HepG2 (cell line): ENCODE data around the gene CASS4. TPM values are rescaled to one million over a fixed set of nuclear protein-coding genes. Genes with fewer than 3 reads are reported as not detected.

ENCODE experiments used
- CBX5 ChIP-seq: sonication (generic); formaldehyde crosslinking; IDR thresholded peaks from 2 replicates; pipeline ENCODE4 v1.4.0; 2020; ENCODE audit warnings: missing genetic modification reagents, borderline replicate concordance
- HOXA9 ChIP-seq: sonication (generic); formaldehyde crosslinking; IDR thresholded peaks from 2 replicates; pipeline ENCODE4 v1.8.1; 2022; ENCODE audit warnings: missing genetic modification reagents, mild to moderate bottlenecking, moderate library complexity, borderline replicate concordance
- JUND ChIP-seq: sonication (generic); formaldehyde crosslinking; IDR thresholded peaks from 2 replicates; pipeline ENCODE4 v1.8.0; 2022; ENCODE audit warnings: mild to moderate bottlenecking, missing genetic modification reagents
- NFE2L1 ChIP-seq: sonication (generic); formaldehyde crosslinking; IDR thresholded peaks from 2 replicates; pipeline ENCODE4 v1.4.0; 2020; ENCODE audit warnings: missing genetic modification reagents, mild to moderate bottlenecking, borderline replicate concordance
- NFKB2 ChIP-seq: sonication (generic); formaldehyde crosslinking; IDR thresholded peaks from 2 replicates; pipeline ENCODE4 v1.4.0; 2020; ENCODE audit warnings: missing genetic modification reagents, borderline replicate concordance
- NFYB ChIP-seq: sonication (generic); formaldehyde crosslinking; IDR thresholded peaks from 2 replicates; pipeline ENCODE4 v1.4.0; 2020; ENCODE audit warnings: missing genetic modification reagents
- NR2F6 ChIP-seq, 2 experiments: IDR thresholded peaks; 2 replicates each; pipeline ENCODE4 v1.6.1; 2016; ENCODE audit warnings: antibody characterized with exemption in 1 of 2, mild to moderate bottlenecking in 1 of 2
- RBFOX2 ChIP-seq: fragments of 200-400 bp; formaldehyde crosslinking; IDR thresholded peaks from 2 replicates; pipeline ENCODE4 v1.6.1; 2017; ENCODE audit warnings: low read depth, mild to moderate bottlenecking, low read length
- RBM22 ChIP-seq: fragments of 200-400 bp; formaldehyde crosslinking; optimal IDR thresholded peaks from 2 replicates; pipeline ENCODE3; 2017; ENCODE audit warnings: mild to moderate bottlenecking, low read length, moderate library complexity
- SMARCE1 ChIP-seq: fragments of 450-650 bp; IDR thresholded peaks from 2 replicates; pipeline ENCODE4 v1.6.1; 2017; ENCODE audit warnings: borderline replicate concordance
- ZBTB1 ChIP-seq: sonication (generic); formaldehyde crosslinking; IDR thresholded peaks from 2 replicates; pipeline ENCODE4 v1.4.0; 2020; ENCODE audit warnings: missing genetic modification reagents, borderline replicate concordance
- ZC3H4 ChIP-seq: sonication (generic); formaldehyde crosslinking; IDR thresholded peaks from 2 replicates; pipeline ENCODE4 v1.4.0; 2020; ENCODE audit warnings: missing genetic modification reagents, borderline replicate concordance
- ZKSCAN8 ChIP-seq: IDR thresholded peaks from 2 replicates; pipeline ENCODE4 v1.6.1; 2016; ENCODE audit warnings: borderline replicate concordance, missing genetic modification reagents, missing compliant biosample characterization
- ZNF703 ChIP-seq: sonication (generic); formaldehyde crosslinking; IDR thresholded peaks from 2 replicates; pipeline ENCODE4 v1.5.1; 2020; ENCODE audit warnings: missing genetic modification reagents, mild to moderate bottlenecking, moderate library complexity, borderline replicate concordance
- ZNF781 ChIP-seq: sonication (generic); formaldehyde crosslinking; IDR thresholded peaks from 2 replicates; pipeline ENCODE4 v1.5.1; 2020; ENCODE audit warnings: borderline replicate concordance, mild to moderate bottlenecking, missing genetic modification reagents; ENCODE audit errors: not compliant biosample characterization
- ZNF790 ChIP-seq: sonication (generic); formaldehyde crosslinking; IDR thresholded peaks from 2 replicates; pipeline ENCODE4 v1.8.0; 2022; ENCODE audit warnings: missing genetic modification reagents, mild to moderate bottlenecking, borderline replicate concordance
- ZNF792 ChIP-seq: IDR thresholded peaks from 2 replicates; pipeline ENCODE4 v1.6.1; 2016
- polyA plus RNA-seq, 8 experiments: library from polyadenylated mRNA; depleted of rRNA in 3 of 8; stranded (reverse) in 7 of 8; unstranded in 1 of 8; fragments of >200 nt; fragmentation: Illumina TruSeq in 4 of 8; extraction: Trizol in 4 of 8; gene quantifications; 2 replicates each; pipeline versions ENCODE4 v1.2.1 to v1.2.3, GENCODE V29; 2011 to 2016; ENCODE audit warnings: low read depth in 4 of 8, missing spikeins in 1 of 8, mixed read lengths in 1 of 8; ENCODE audit not compliant: insufficient read depth in 1 of 8
- total RNA-seq, 5 experiments: library from RNA; depleted of rRNA; stranded (reverse); fragments of >200 nt; fragmentation: Illumina TruSeq; extraction: Trizol; gene quantifications; 2 replicates each; pipeline ENCODE4 v1.2.3, GENCODE V29; 2016; ENCODE audit warnings: low read depth in 1 of 5
- TF ChIP-seq, protein P1 (sequence below): IDR thresholded peaks from 2 replicates; pipeline ENCODE4 v1.6.1; 2016; ENCODE audit warnings: mild to moderate bottlenecking
- TF ChIP-seq, protein P2 (sequence below): IDR thresholded peaks from 2 replicates; pipeline ENCODE4 v1.6.1; 2016; ENCODE audit warnings: missing compliant biosample characterization, missing genetic modification reagents, borderline replicate concordance
- TF ChIP-seq, protein P3 (sequence below): sonication (generic); formaldehyde crosslinking; IDR thresholded peaks from 2 replicates; pipeline ENCODE4 v1.4.0; 2020; ENCODE audit warnings: low read depth, mild to moderate bottlenecking, missing genetic modification reagents
- TF ChIP-seq, protein P4 (sequence below): fragments of 450-650 bp; IDR thresholded peaks from 2 replicates; pipeline ENCODE4 v1.6.1; 2017
- TF ChIP-seq, protein P5 (sequence below): sonication (generic); formaldehyde crosslinking; IDR thresholded peaks from 2 replicates; pipeline ENCODE4 v1.4.0; 2020; ENCODE audit warnings: missing genetic modification reagents
- TF ChIP-seq, protein P6 (sequence below): IDR thresholded peaks from 2 replicates; pipeline ENCODE4 v1.6.1; 2016; ENCODE audit warnings: control low read depth

The CASS4 gene
- total and polyA plus RNA-seq, 2 of the 13 experiments (the other 11 are each of a cell fraction or from before 2014, with no cell fraction given), result 0.17 to 0.49 TPM

DNA sequence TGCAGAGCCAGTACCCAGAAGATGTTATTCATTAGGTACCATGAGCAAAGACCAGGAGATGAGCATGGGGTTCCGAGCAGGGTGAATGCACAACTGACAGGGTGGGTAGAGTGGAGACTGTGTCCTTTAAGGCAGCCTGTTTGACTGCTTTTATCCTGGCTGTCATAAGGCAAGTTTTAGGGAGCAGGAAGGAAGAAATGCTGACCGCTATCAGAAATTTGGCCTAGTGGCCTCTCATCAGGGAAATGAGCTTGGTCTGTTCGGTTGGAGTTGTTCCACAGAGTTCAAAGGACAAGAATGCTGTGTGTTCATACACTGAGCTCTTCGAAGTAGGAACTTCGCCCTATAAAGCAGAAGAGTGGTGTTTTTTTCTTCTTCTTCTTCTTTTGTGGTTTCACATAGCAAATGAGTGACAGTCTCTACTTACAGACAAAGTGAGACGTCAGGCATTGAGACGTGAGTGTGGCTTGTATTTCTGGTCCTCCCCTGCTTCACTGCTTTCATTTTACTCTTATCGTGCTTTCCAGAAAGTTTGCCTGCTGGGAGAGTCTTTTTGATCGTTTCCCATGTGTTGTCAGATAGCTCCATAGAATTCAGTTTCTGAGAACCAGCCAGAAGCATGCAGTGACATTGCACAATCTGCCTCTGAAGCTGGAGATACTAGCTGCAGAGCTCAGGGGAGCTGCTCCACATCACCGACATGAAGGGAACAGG lies at the start of gene CASS4 (continued):
- TF ChIP-seq, protein P1, sequence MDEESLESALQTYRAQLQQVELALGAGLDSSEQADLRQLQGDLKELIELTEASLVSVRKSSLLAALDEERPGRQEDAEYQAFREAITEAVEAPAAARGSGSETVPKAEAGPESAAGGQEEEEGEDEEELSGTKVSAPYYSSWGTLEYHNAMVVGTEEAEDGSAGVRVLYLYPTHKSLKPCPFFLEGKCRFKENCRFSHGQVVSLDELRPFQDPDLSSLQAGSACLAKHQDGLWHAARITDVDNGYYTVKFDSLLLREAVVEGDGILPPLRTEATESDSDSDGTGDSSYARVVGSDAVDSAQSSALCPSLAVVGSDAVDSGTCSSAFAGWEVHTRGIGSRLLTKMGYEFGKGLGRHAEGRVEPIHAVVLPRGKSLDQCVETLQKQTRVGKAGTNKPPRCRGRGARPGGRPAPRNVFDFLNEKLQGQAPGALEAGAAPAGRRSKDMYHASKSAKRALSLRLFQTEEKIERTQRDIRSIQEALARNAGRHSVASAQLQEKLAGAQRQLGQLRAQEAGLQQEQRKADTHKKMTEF (CRISPR knock-in tag), result no peak; the same call in 1 of the 2 replicates
- TF ChIP-seq NFYB (CRISPR knock-in tag), result no peak
- TF ChIP-seq, protein P2, sequence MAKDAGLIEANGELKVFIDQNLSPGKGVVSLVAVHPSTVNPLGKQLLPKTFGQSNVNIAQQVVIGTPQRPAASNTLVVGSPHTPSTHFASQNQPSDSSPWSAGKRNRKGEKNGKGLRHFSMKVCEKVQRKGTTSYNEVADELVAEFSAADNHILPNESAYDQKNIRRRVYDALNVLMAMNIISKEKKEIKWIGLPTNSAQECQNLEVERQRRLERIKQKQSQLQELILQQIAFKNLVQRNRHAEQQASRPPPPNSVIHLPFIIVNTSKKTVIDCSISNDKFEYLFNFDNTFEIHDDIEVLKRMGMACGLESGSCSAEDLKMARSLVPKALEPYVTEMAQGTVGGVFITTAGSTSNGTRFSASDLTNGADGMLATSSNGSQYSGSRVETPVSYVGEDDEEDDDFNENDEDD (CRISPR knock-in tag), result no peak; the same call in 1 of the 2 replicates
- TF ChIP-seq, protein P3, sequence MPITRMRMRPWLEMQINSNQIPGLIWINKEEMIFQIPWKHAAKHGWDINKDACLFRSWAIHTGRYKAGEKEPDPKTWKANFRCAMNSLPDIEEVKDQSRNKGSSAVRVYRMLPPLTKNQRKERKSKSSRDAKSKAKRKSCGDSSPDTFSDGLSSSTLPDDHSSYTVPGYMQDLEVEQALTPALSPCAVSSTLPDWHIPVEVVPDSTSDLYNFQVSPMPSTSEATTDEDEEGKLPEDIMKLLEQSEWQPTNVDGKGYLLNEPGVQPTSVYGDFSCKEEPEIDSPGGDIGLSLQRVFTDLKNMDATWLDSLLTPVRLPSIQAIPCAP (CRISPR knock-in tag), result no peak
- no peak for TF ChIP-seq NFE2L1
- no peak for TF ChIP-seq ZC3H4 (CRISPR knock-in tag)
- no peak for TF ChIP-seq RBM22
- TF ChIP-seq ZBTB1, result no peak
- no peak for TF ChIP-seq ZNF703
- TF ChIP-seq, protein P4, sequence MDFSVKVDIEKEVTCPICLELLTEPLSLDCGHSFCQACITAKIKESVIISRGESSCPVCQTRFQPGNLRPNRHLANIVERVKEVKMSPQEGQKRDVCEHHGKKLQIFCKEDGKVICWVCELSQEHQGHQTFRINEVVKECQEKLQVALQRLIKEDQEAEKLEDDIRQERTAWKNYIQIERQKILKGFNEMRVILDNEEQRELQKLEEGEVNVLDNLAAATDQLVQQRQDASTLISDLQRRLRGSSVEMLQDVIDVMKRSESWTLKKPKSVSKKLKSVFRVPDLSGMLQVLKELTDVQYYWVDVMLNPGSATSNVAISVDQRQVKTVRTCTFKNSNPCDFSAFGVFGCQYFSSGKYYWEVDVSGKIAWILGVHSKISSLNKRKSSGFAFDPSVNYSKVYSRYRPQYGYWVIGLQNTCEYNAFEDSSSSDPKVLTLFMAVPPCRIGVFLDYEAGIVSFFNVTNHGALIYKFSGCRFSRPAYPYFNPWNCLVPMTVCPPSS, result no peak
- TF ChIP-seq, protein P5, sequence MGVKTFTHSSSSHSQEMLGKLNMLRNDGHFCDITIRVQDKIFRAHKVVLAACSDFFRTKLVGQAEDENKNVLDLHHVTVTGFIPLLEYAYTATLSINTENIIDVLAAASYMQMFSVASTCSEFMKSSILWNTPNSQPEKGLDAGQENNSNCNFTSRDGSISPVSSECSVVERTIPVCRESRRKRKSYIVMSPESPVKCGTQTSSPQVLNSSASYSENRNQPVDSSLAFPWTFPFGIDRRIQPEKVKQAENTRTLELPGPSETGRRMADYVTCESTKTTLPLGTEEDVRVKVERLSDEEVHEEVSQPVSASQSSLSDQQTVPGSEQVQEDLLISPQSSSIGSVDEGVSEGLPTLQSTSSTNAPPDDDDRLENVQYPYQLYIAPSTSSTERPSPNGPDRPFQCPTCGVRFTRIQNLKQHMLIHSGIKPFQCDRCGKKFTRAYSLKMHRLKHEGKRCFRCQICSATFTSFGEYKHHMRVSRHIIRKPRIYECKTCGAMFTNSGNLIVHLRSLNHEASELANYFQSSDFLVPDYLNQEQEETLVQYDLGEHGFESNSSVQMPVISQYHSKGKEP (CRISPR knock-in tag), result no peak
- TF ChIP-seq HOXA9 (CRISPR knock-in tag), result no peak
- TF ChIP-seq ZKSCAN8 (CRISPR knock-in tag), result no peak
- TF ChIP-seq NFKB2, result no peak
- TF ChIP-seq ZNF781 (CRISPR knock-in tag), result no peak
- TF ChIP-seq ZNF790 (CRISPR knock-in tag), result no peak
- no peak for TF ChIP-seq SMARCE1
- TF ChIP-seq ZNF792 (CRISPR knock-in tag), result no peak
- TF ChIP-seq, protein P6, sequence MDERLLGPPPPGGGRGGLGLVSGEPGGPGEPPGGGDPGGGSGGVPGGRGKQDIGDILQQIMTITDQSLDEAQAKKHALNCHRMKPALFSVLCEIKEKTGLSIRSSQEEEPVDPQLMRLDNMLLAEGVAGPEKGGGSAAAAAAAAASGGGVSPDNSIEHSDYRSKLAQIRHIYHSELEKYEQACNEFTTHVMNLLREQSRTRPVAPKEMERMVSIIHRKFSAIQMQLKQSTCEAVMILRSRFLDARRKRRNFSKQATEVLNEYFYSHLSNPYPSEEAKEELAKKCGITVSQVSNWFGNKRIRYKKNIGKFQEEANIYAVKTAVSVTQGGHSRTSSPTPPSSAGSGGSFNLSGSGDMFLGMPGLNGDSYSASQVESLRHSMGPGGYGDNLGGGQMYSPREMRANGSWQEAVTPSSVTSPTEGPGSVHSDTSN (CRISPR knock-in tag), result no peak
- TF ChIP-seq CBX5 (CRISPR knock-in tag), result no peak
- TF ChIP-seq NR2F6 (IDR thresholded peaks at IDR 0.05), result no peak
- TF ChIP-seq NR2F6 (CRISPR knock-in tag; IDR thresholded peaks at IDR 0.05), result 0 out of 2 replicates have a peak, but pooled peaks have one; percentile 8
- no peak for TF ChIP-seq RBFOX2
- TF ChIP-seq JUND (CRISPR knock-in tag), result no peak
